ENCODE results near the gene SLAMF1. TPM values are rescaled to one million over a fixed set of nuclear protein-coding genes. Genes with fewer than 3 reads are reported as not detected.

The SLAMF1 gene
- polyA plus RNA-seq, 1 experiment = not detected

DNA sequence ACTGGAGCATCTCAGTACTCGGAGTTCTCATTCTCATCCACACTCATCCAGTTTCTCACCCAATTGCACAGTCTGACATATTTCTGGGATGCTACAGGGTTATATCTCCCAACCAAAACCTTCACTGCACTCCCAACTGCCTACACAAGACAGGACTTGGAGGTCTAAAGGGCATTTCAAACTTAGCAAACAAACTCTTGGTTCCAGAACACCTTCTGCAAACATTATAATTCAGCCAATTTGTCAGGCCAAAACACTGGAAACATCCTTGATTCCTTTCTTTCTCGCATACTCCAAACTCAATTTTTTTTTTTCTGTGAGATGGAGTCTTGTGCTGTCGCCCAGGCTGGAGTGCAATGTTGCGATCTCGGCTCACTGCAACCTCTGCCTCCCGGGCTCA lies 7.9 kb downstream of the SLAMF1 start:
- H3K27ac ChIP-seq (ENCODE audit: low read depth, low read length) = no peak overlapping the region
- no peak overlapping the region for H3K4me3 ChIP-seq (ENCODE audit: low read depth, low read length)
- no peak for DNase-seq (ENCODE audit: low read depth, low spot score)
- H3K9me3 ChIP-seq (ENCODE audit: control insufficient read depth, insufficient read depth, low read length) = no peaks in the 10 kb centered on the region
- TF ChIP-seq, protein P1, sequence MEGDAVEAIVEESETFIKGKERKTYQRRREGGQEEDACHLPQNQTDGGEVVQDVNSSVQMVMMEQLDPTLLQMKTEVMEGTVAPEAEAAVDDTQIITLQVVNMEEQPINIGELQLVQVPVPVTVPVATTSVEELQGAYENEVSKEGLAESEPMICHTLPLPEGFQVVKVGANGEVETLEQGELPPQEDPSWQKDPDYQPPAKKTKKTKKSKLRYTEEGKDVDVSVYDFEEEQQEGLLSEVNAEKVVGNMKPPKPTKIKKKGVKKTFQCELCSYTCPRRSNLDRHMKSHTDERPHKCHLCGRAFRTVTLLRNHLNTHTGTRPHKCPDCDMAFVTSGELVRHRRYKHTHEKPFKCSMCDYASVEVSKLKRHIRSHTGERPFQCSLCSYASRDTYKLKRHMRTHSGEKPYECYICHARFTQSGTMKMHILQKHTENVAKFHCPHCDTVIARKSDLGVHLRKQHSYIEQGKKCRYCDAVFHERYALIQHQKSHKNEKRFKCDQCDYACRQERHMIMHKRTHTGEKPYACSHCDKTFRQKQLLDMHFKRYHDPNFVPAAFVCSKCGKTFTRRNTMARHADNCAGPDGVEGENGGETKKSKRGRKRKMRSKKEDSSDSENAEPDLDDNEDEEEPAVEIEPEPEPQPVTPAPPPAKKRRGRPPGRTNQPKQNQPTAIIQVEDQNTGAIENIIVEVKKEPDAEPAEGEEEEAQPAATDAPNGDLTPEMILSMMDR (IDR thresholded peaks at IDR 0.05; ENCODE audit: low read depth, low read length) = no peak
- POLR2A ChIA-PET = no interaction called here
- CTCF ChIA-PET = no interaction called here
- H3K27me3 ChIP-seq (ENCODE audit: control insufficient read depth, insufficient read depth, low read length) = no peaks in the 10 kb centered on the region

DNA sequence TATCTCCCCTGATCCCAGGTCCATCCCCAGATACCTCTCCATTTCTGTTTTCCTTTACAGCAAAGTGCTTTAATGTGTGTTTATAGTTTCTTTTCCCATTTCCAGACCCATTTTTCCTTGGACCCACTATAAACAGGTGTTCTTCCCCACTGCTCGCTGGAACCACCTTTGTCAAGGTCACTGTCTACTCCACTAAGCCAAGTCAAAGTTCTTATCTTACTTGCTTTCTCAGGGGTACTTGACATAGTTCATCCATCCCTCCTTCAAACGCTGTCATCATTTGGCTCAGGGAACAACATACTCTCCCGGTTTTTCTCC lies 8.3 kb downstream of the SLAMF1 start:
- Histone ChIP-seq H3K27me3 (ENCODE audit: control insufficient read depth, insufficient read depth, low read length) (no peaks in the 10 kb centered on the region), H3K9me3 (ENCODE audit: control insufficient read depth, insufficient read depth, low read length) (no peaks in the 10 kb centered on the region), H3K27ac (ENCODE audit: low read depth, low read length) (no peak overlapping the region), H3K4me3 (ENCODE audit: low read depth, low read length) (no peak overlapping the region)
- CTCF ChIA-PET = no interaction called here
- POLR2A ChIA-PET = no interaction called here
- TF ChIP-seq, protein P1 (IDR thresholded peaks at IDR 0.05; ENCODE audit: low read depth, low read length) = no peak
- no peak for DNase-seq (ENCODE audit: low read depth, low spot score)

DNA sequence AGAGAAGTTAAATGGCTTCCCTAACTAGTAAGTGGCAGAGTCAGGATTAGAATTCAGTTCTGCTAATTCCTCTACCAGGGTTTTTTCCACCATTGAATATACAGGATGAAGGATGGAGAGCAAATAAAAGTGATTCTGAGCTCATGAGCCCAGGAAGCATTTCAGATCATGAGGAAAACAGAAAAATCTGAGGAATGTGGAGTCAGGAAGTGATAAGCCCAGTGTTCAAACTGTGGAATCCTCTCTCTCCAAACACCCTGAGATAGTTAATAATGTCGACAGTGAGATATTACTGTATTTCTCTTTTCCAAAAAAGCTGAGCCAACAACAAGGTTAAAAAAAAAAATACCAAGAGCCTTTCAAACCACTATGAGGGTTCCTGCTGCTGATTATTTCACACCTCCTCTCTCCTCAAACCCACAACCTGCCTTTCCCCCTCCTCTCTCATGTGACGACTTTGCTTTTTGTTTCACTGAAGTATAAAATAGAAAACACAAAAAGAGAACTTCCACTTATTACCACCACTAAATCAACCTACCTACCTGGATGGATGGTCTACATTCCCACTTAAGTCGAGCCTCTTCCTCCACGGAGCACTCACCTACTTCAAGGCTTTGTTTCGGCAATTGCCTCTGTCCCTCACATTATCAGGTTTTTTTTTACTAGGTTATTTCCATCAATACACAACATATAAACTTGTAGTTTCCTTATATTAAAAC lies 8.9 kb downstream of the SLAMF1 start:
- Histone ChIP-seq H3K4me3 (ENCODE audit: low read depth, low read length) (no peak overlapping the region), H3K27me3 (ENCODE audit: control insufficient read depth, insufficient read depth, low read length) (no peaks in the 10 kb centered on the region), H3K9me3 (ENCODE audit: control insufficient read depth, insufficient read depth, low read length) (no peaks in the 10 kb centered on the region), H3K27ac (ENCODE audit: low read depth, low read length) (no peak overlapping the region)
- TF ChIP-seq, protein P1 (IDR thresholded peaks at IDR 0.05; ENCODE audit: low read depth, low read length) = no peak
- ChIA-PET CTCF (no interaction called here), POLR2A (no interaction called here)
- DNase-seq (ENCODE audit: low read depth, low spot score) = no peak

DNA sequence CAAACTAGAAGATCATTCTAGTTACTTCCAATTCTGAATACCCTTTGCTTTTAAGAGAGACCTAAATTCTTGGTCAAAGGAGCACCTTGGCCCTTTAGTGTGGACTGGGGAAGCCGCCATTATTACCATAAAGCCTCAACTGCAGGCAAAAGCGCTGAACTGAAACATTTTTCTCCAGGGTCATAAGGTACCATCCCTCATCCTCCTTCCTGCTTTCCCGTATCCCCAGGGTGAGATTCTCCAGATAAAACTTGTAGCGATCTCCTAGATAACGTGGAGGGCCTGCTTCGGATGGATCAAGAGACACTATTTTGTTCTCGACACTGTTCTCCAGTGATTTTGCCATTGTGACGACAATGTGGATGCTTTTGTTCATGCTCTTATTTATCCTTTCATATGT lies 9.8 kb downstream of the SLAMF1 start:
- no peak overlapping the region for H3K4me3 ChIP-seq (ENCODE audit: low read depth, low read length)
- no peaks in the 10 kb centered on the region for H3K9me3 ChIP-seq (ENCODE audit: control insufficient read depth, insufficient read depth, low read length)
- CTCF ChIA-PET = no interaction called here
- H3K27ac ChIP-seq (ENCODE audit: low read depth, low read length) = no peak overlapping the region
- TF ChIP-seq, protein P1 (IDR thresholded peaks at IDR 0.05; ENCODE audit: low read depth, low read length) = no peak
- no peak for DNase-seq (ENCODE audit: low read depth, low spot score)
- no peaks in the 10 kb centered on the region for H3K27me3 ChIP-seq (ENCODE audit: control insufficient read depth, insufficient read depth, low read length)
- POLR2A ChIA-PET = no interaction called here

DNA sequence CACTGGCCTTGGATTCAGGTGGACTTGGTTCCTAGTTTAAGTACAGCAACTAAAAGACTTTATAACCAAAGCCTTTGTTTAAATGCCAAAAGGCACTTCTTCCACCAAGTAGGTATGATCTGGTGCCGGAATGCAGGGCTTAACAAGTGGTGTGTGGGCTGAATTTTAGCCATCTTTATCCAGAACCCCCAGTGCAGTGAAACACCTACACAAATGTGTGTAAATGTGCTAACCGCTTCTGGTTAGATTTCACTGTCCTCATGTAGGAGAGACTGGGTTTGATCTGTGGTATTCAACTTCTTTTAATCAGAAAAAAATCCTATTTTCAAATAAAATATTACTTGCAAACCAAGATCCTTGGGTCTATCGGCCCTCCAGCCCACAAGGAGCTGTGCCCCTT lies 10.3 kb downstream of the SLAMF1 start:
- TF ChIP-seq, protein P1 (IDR thresholded peaks at IDR 0.05; ENCODE audit: low read depth, low read length) = no peak
- ChIA-PET CTCF (no interaction called here), POLR2A (no interaction called here)
- no peak overlapping the region for H3K4me3 ChIP-seq (ENCODE audit: low read depth, low read length)
- no peak overlapping the region for H3K27ac ChIP-seq (ENCODE audit: low read depth, low read length)
- H3K27me3 ChIP-seq (ENCODE audit: control insufficient read depth, insufficient read depth, low read length) = no peaks in the 10 kb centered on the region
- H3K9me3 ChIP-seq (ENCODE audit: control insufficient read depth, insufficient read depth, low read length) = no peaks in the 10 kb centered on the region
- no peak for DNase-seq (ENCODE audit: low read depth, low spot score)
